Measurements from ENCODE around the gene TRIM44.

TRIM44 gene

GRCh38 chr11:35798423-35798822 is 135.8 kb downstream of the TRIM44 start:
- Histone ChIP-seq H2AFZ (ENCODE audit: low read length) (no peak overlapping the region), H3K27ac (ENCODE audit: low read depth, low read length, poor library complexity, severe bottlenecking) (no peak overlapping the region), H3F3A (ENCODE audit: insufficient read depth, low read length) (no peaks in the 10 kb centered on the region), H3K4me3 (ENCODE audit: low read depth, low read length, poor library complexity, severe bottlenecking) (no peak overlapping the region), H3K9me3 (ENCODE audit: low read length) (no peaks in the 10 kb centered on the region), H3K4me2 (ENCODE audit: low read length) (no peak overlapping the region), H3K4me1 (ENCODE audit: insufficient read depth, low read length, severe bottlenecking) (no peaks in the 10 kb centered on the region), H4K20me1 (ENCODE audit: insufficient read depth, low read length) (no peaks in the 10 kb centered on the region), H3K9me2 (ENCODE audit: low read depth, low read length) (no peaks in the 10 kb centered on the region), H3K79me2 (ENCODE audit: insufficient read depth, low read length) (no peaks in the 10 kb centered on the region), H3K27me3 (ENCODE audit: insufficient read depth, low read length) (no peaks in the 10 kb centered on the region), H3K36me3 (ENCODE audit: insufficient read depth, low read length) (no peaks in the 10 kb centered on the region), H3K9ac (ENCODE audit: low read length) (no peak overlapping the region)
- TF ChIP-seq EZH2 (IDR thresholded peaks at IDR 0.05; ENCODE audit: borderline replicate concordance, low read length) = no peak
- TF ChIP-seq CTCF (IDR thresholded peaks at IDR 0.05; ENCODE audit: low read length) = no peak

GRCh38 chr11:35798983-35799382 is 136.4 kb downstream of the TRIM44 start:
- H4K20me1 ChIP-seq (ENCODE audit: insufficient read depth, low read length) = no peaks in the 10 kb centered on the region
- no peaks in the 10 kb centered on the region for H3F3A ChIP-seq (ENCODE audit: insufficient read depth, low read length)
- H3K79me2 ChIP-seq (ENCODE audit: insufficient read depth, low read length) = no peaks in the 10 kb centered on the region
- H3K27me3 ChIP-seq (ENCODE audit: insufficient read depth, low read length) = no peaks in the 10 kb centered on the region
- no peak overlapping the region for H3K4me3 ChIP-seq (ENCODE audit: low read depth, low read length, poor library complexity, severe bottlenecking)
- H3K36me3 ChIP-seq (ENCODE audit: insufficient read depth, low read length) = no peaks in the 10 kb centered on the region
- no peaks in the 10 kb centered on the region for H3K9me3 ChIP-seq (ENCODE audit: low read length)
- H3K4me1 ChIP-seq (ENCODE audit: insufficient read depth, low read length, severe bottlenecking) = no peaks in the 10 kb centered on the region
- no peak overlapping the region for H3K27ac ChIP-seq (ENCODE audit: low read depth, low read length, poor library complexity, severe bottlenecking)
- no peak overlapping the region for H2AFZ ChIP-seq (ENCODE audit: low read length)
- H3K9me2 ChIP-seq (ENCODE audit: low read depth, low read length) = no peaks in the 10 kb centered on the region
- no peak overlapping the region for H3K4me2 ChIP-seq (ENCODE audit: low read length)
- no peak overlapping the region for H3K9ac ChIP-seq (ENCODE audit: low read length)
- no peak for TF ChIP-seq CTCF (IDR thresholded peaks at IDR 0.05; ENCODE audit: low read length)
- TF ChIP-seq EZH2 (IDR thresholded peaks at IDR 0.05; ENCODE audit: borderline replicate concordance, low read length) = no peak

GRCh38 chr11:35799655-35800054 is 137.1 kb downstream of the TRIM44 start:
- no peak overlapping the region for H3K9ac ChIP-seq (ENCODE audit: low read length)
- H2AFZ ChIP-seq (ENCODE audit: low read length) = no peak overlapping the region
- H3K4me2 ChIP-seq (ENCODE audit: low read length) = no peak overlapping the region
- no peaks in the 10 kb centered on the region for H3F3A ChIP-seq (ENCODE audit: insufficient read depth, low read length)
- no peaks in the 10 kb centered on the region for H4K20me1 ChIP-seq (ENCODE audit: insufficient read depth, low read length)
- H3K79me2 ChIP-seq (ENCODE audit: insufficient read depth, low read length) = no peaks in the 10 kb centered on the region
- TF ChIP-seq CTCF (IDR thresholded peaks at IDR 0.05; ENCODE audit: low read length) (no peak), EZH2 (IDR thresholded peaks at IDR 0.05; ENCODE audit: borderline replicate concordance, low read length) (no peak)
- no peak overlapping the region for H3K4me3 ChIP-seq (ENCODE audit: low read depth, low read length, poor library complexity, severe bottlenecking)
- no peaks in the 10 kb centered on the region for H3K9me2 ChIP-seq (ENCODE audit: low read depth, low read length)
- no peak overlapping the region for H3K27ac ChIP-seq (ENCODE audit: low read depth, low read length, poor library complexity, severe bottlenecking)
- no peaks in the 10 kb centered on the region for H3K36me3 ChIP-seq (ENCODE audit: insufficient read depth, low read length)
- H3K27me3 ChIP-seq (ENCODE audit: insufficient read depth, low read length) = no peaks in the 10 kb centered on the region
- H3K4me1 ChIP-seq (ENCODE audit: insufficient read depth, low read length, severe bottlenecking) = no peaks in the 10 kb centered on the region
- no peaks in the 10 kb centered on the region for H3K9me3 ChIP-seq (ENCODE audit: low read length)

Measured in OCI-LY1 (cell line).